SK-N-SH (cell line): Measurements from ENCODE around the gene SNRNP200. TPM values are rescaled to one million over a fixed set of nuclear protein-coding genes. Genes with fewer than 3 reads are reported as not detected.

ENCODE experiments used
- CTCF ChIA-PET: fragments of 300-600, 350-600 bp; formaldehyde crosslinking; extraction: SDS; loops from one replicate; lab custom pipeline; 2021; lab: Yijun Ruan, JAX
- POLR2A ChIA-PET: fragments of 350-600 bp; sonication (Branson Sonifier 250); formaldehyde crosslinking; extraction: SDS; loops from one replicate; lab custom pipeline; 2020; ENCODE audit warnings: antibody characterized with exemption, inconsistent platforms; lab: Yijun Ruan, JAX
- DNase-seq: peaks from one replicate; pipeline ENCODE4 v3.0.0; 2012
- H2AFZ ChIP-seq: fragments of 200-600 bp; sonication (generic); 2 replicates; pipeline ENCODE4 v1.8.1; 2016; ENCODE audit warnings: antibody characterized with exemption, mild to moderate bottlenecking, low read depth
- H3F3A ChIP-seq: fragments of 200-600 bp; sonication (generic); replicated peaks from 2 replicates; pipeline ENCODE3; 2016; ENCODE audit warnings: antibody characterized with exemption, mild to moderate bottlenecking; ENCODE audit not compliant: insufficient read depth
- H3K27ac ChIP-seq, 2 experiments: fragments of 200-500 bp in 1 of 2; fragments of 200-600 bp in 1 of 2; sonication (Bioruptor generic) in 1 of 2; sonication (generic), shearing (Covaris generic) in 1 of 2; 2 replicates each; pipeline versions ENCODE4 v1.5.1 to v1.6.1; 2014 to 2016; ENCODE audit warnings: low read depth in 2 of 2, inconsistent platforms in 1 of 2, low read length in 1 of 2, mild to moderate bottlenecking in 1 of 2, mixed read lengths in 1 of 2
- H3K27me3 ChIP-seq: fragments of 200-600 bp; sonication (generic), shearing (Covaris generic); 2 replicates; pipeline ENCODE4 v1.6.1; 2016; ENCODE audit warnings: mixed run types; ENCODE audit not compliant: insufficient read depth
- H3K36me3 ChIP-seq, 2 experiments: fragments of 200-500 bp in 1 of 2; fragments of 200-600 bp in 1 of 2; sonication (Bioruptor generic) in 1 of 2; sonication (generic) in 1 of 2; replicated peaks in 1 of 2; 2 replicates each; pipeline versions ENCODE3 to v1.5.1; 2014 to 2016; ENCODE audit warnings: low read length in 1 of 2, mild to moderate bottlenecking in 1 of 2; ENCODE audit not compliant: insufficient read depth in 2 of 2, control insufficient read depth in 1 of 2
- H3K4me1 ChIP-seq, 2 experiments: fragments of 200-500 bp in 1 of 2; fragments of 200-600 bp in 1 of 2; sonication (Bioruptor generic) in 1 of 2; sonication (generic), shearing (Covaris generic) in 1 of 2; 2 replicates each; pipeline versions ENCODE4 v1.5.1 to v1.6.1; 2014 to 2016; ENCODE audit warnings: low read depth in 1 of 2, low read length in 1 of 2, mixed run types in 1 of 2; ENCODE audit not compliant: insufficient read depth in 2 of 2, control insufficient read depth in 1 of 2
- H3K4me2 ChIP-seq: fragments of 200-600 bp; sonication (generic), shearing (Covaris generic); 2 replicates; pipeline ENCODE4 v1.6.1; 2017; ENCODE audit warnings: mixed run types
- H3K4me3 ChIP-seq, 2 experiments: fragments of 200-500 bp in 1 of 2; fragments of 200-600 bp in 1 of 2; sonication (Bioruptor generic) in 1 of 2; sonication (generic), shearing (Covaris generic) in 1 of 2; 2 replicates each; pipeline versions ENCODE4 v1.5.1 to v1.8.1; 2014 to 2016; ENCODE audit warnings: low read depth in 2 of 2, inconsistent platforms in 1 of 2, low read length in 1 of 2, mild to moderate bottlenecking in 1 of 2, mixed read lengths in 1 of 2, moderate library complexity in 1 of 2
- H3K79me2 ChIP-seq: fragments of 200-600 bp; sonication (generic); 2 replicates; pipeline ENCODE4 v1.8.1; 2017; ENCODE audit warnings: mild to moderate bottlenecking; ENCODE audit not compliant: insufficient read depth
- H3K9ac ChIP-seq: fragments of 200-600 bp; sonication (generic); 2 replicates; pipeline ENCODE4 v1.6.1; 2017; ENCODE audit warnings: mixed run types
- H3K9me2 ChIP-seq: fragments of 200-600 bp; sonication (generic); 2 replicates; pipeline ENCODE4 v1.6.1; 2017; ENCODE audit warnings: mixed run types
- H3K9me3 ChIP-seq: fragments of 200-600 bp; sonication (generic); 2 replicates; pipeline ENCODE4 v1.6.1; 2017; ENCODE audit warnings: mixed run types, mild to moderate bottlenecking, moderate library complexity
- H4K20me1 ChIP-seq: fragments of 200-600 bp; sonication (generic); 2 replicates; pipeline ENCODE4 v1.6.1; 2017; ENCODE audit warnings: mild to moderate bottlenecking, mixed run types; ENCODE audit not compliant: insufficient read depth
- CHD2 ChIP-seq: fragments of 150-350 bp; IDR thresholded peaks from 2 replicates; pipeline ENCODE4 v1.6.1; 2018; ENCODE audit warnings: low read length; ENCODE audit not compliant: partially characterized antibody
- ELF1 ChIP-seq: IDR thresholded peaks from 2 replicates; pipeline ENCODE4 v1.4.0; 2012
- FOSL2 ChIP-seq: IDR thresholded peaks from 2 replicates; pipeline ENCODE4 v1.4.0; 2012; ENCODE audit warnings: low read depth, mild to moderate bottlenecking, moderate library complexity, borderline replicate concordance
- FOXM1 ChIP-seq: IDR thresholded peaks from 2 replicates; pipeline ENCODE4 v1.4.0; 2012; ENCODE audit warnings: low read depth, mild to moderate bottlenecking
- GATA2 ChIP-seq: sonication (generic); formaldehyde crosslinking; IDR thresholded peaks from 2 replicates; pipeline ENCODE4 v1.5.0; 2020; ENCODE audit warnings: mild to moderate bottlenecking, missing genetic modification reagents
- MEF2A ChIP-seq: IDR thresholded peaks from 2 replicates; pipeline ENCODE4 v1.4.0; 2012; ENCODE audit warnings: low read depth, borderline replicate concordance
- RAD21 ChIP-seq: IDR thresholded peaks from 2 replicates; pipeline ENCODE4 v1.6.1; 2012; ENCODE audit warnings: mild to moderate bottlenecking, low read length
- RFX5 ChIP-seq: IDR thresholded peaks from 2 replicates; pipeline ENCODE4 v1.6.1; 2012; ENCODE audit warnings: mild to moderate bottlenecking, improper control_type of control experiment, low read length
- TAF1 ChIP-seq: IDR thresholded peaks from 2 replicates; pipeline ENCODE4 v1.6.1; 2012; ENCODE audit warnings: low read depth, mild to moderate bottlenecking, low read length, moderate library complexity, borderline replicate concordance
- TEAD4 ChIP-seq: IDR thresholded peaks from 2 replicates; pipeline ENCODE4 v1.4.0; 2012; ENCODE audit warnings: mild to moderate bottlenecking, borderline replicate concordance; ENCODE audit not compliant: insufficient read depth
- WGBS: methylation state at CpG from one replicate; pipeline ENCODE4 v1.1.6; 2017; ENCODE audit warnings: low lambda C conversion rate; 5-methylcytosine and 5-hydroxymethylcytosine counted together
- polyA plus RNA-seq, 3 experiments: library from polyadenylated mRNA; depleted of rRNA; stranded (reverse); fragments of >200 nt; gene quantifications; 2 replicates each; pipeline ENCODE4 v1.2.3, GENCODE V29; 2012
- TF ChIP-seq, protein P1 (sequence below): IDR thresholded peaks from 2 replicates; pipeline ENCODE4 v1.6.1; 2012; ENCODE audit warnings: mild to moderate bottlenecking, low read depth, low read length, moderate library complexity
- TF ChIP-seq, protein P2 (sequence below): IDR thresholded peaks from 2 replicates; pipeline ENCODE4 v1.4.0; 2012; ENCODE audit warnings: low read depth, borderline replicate concordance
- TF ChIP-seq, protein P3 (sequence below): fragments of 150-350 bp; IDR thresholded peaks from 2 replicates; pipeline ENCODE4 v1.6.1; 2017; ENCODE audit warnings: antibody characterized with exemption, low read length, low read depth, borderline replicate concordance
- TF ChIP-seq, protein P4 (sequence below): IDR thresholded peaks from 2 replicates; pipeline ENCODE4 v1.4.0; 2012; ENCODE audit warnings: low read depth, borderline replicate concordance

SNRNP200 gene
- polyA plus RNA-seq, 1 of the 3 experiments (the other 2 are of a cell fraction) = 165 TPM

DNA sequence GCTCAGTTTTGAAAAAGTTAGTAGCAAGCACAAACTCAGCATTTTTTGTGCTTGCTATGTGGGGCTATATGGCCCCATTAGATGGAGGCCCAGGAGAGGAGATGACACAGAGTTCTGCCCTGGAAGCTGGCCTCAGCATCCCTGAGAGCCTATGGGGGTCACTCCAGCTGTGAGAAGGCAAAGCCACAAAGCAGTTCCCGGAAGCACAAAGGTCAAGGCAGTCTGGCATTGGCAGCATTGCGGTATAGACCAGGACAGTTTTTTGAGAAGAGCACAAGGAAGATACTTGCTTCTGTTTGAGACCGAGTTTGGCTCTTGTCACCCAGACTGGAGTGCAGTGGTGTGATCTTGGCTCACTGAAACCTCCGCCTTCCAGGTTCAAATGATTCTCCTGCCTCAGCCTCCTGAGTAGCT is 12.2 kb upstream of the SNRNP200 start:
- Histone ChIP-seq H3K9me2 (no peaks in the 10 kb centered on the region), H3K4me3 (no peak overlapping the region), H3K4me2 (no peak overlapping the region), H3K9me3 (no peaks in the 10 kb centered on the region), H3K27me3 (no peaks in the 10 kb centered on the region), H3F3A (peaks cover 15% of the 10 kb centered on the region), H2AFZ (no peak overlapping the region), H3K27ac (no peak overlapping the region), H3K9ac (no peak overlapping the region), H3K79me2 (no peaks in the 10 kb centered on the region), H3K4me1 (peaks cover 2 to 13% of the 10 kb centered on the region in 2 experiments; a peak in 3 of 4 replicates), H3K36me3 (no peaks in the 10 kb centered on the region), H4K20me1 (no peaks in the 10 kb centered on the region)
- POLR2A ChIA-PET = no interaction called here
- CTCF ChIA-PET = no interaction called here
- DNase-seq = no peak
- 95% methylated on average over 2 of the region's 4 CpGs for WGBS
- TF ChIP-seq RAD21 (no peak), RFX5 (no peak), FOSL2 (no peak), MEF2A (no peak), FOXM1 (no peak), TEAD4 (no peak), ELF1 (no peak), GATA2 (CRISPR knock-in tag) (no peak), CHD2 (no peak), TAF1 (no peak)
- TF ChIP-seq, protein P1, sequence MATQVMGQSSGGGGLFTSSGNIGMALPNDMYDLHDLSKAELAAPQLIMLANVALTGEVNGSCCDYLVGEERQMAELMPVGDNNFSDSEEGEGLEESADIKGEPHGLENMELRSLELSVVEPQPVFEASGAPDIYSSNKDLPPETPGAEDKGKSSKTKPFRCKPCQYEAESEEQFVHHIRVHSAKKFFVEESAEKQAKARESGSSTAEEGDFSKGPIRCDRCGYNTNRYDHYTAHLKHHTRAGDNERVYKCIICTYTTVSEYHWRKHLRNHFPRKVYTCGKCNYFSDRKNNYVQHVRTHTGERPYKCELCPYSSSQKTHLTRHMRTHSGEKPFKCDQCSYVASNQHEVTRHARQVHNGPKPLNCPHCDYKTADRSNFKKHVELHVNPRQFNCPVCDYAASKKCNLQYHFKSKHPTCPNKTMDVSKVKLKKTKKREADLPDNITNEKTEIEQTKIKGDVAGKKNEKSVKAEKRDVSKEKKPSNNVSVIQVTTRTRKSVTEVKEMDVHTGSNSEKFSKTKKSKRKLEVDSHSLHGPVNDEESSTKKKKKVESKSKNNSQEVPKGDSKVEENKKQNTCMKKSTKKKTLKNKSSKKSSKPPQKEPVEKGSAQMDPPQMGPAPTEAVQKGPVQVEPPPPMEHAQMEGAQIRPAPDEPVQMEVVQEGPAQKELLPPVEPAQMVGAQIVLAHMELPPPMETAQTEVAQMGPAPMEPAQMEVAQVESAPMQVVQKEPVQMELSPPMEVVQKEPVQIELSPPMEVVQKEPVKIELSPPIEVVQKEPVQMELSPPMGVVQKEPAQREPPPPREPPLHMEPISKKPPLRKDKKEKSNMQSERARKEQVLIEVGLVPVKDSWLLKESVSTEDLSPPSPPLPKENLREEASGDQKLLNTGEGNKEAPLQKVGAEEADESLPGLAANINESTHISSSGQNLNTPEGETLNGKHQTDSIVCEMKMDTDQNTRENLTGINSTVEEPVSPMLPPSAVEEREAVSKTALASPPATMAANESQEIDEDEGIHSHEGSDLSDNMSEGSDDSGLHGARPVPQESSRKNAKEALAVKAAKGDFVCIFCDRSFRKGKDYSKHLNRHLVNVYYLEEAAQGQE = no peak
- TF ChIP-seq, protein P2, sequence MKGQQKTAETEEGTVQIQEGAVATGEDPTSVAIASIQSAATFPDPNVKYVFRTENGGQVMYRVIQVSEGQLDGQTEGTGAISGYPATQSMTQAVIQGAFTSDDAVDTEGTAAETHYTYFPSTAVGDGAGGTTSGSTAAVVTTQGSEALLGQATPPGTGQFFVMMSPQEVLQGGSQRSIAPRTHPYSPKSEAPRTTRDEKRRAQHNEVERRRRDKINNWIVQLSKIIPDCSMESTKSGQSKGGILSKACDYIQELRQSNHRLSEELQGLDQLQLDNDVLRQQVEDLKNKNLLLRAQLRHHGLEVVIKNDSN = no peak
- TF ChIP-seq, protein P3, sequence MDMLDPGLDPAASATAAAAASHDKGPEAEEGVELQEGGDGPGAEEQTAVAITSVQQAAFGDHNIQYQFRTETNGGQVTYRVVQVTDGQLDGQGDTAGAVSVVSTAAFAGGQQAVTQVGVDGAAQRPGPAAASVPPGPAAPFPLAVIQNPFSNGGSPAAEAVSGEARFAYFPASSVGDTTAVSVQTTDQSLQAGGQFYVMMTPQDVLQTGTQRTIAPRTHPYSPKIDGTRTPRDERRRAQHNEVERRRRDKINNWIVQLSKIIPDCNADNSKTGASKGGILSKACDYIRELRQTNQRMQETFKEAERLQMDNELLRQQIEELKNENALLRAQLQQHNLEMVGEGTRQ = no peak
- TF ChIP-seq, protein P4, sequence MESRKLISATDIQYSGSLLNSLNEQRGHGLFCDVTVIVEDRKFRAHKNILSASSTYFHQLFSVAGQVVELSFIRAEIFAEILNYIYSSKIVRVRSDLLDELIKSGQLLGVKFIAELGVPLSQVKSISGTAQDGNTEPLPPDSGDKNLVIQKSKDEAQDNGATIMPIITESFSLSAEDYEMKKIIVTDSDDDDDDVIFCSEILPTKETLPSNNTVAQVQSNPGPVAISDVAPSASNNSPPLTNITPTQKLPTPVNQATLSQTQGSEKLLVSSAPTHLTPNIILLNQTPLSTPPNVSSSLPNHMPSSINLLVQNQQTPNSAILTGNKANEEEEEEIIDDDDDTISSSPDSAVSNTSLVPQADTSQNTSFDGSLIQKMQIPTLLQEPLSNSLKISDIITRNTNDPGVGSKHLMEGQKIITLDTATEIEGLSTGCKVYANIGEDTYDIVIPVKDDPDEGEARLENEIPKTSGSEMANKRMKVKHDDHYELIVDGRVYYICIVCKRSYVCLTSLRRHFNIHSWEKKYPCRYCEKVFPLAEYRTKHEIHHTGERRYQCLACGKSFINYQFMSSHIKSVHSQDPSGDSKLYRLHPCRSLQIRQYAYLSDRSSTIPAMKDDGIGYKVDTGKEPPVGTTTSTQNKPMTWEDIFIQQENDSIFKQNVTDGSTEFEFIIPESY = no peak
